ENCODE results near the gene MAP3K4.

MAP3K4 gene

GRCh38 chr6:161130967-161131766 is 139.6 kb downstream of the MAP3K4 start:
- DNase-seq = no peak

GRCh38 chr6:161132384-161132783 is 140.8 kb downstream of the MAP3K4 start:
- no peak for DNase-seq

- no peak for DNase-seq
Measured at GRCh38 chr6:161133963-161134362, 142.4 kb downstream of the MAP3K4 start.

GRCh38 chr6:161134550-161135298 is 143.2 kb downstream of the MAP3K4 start:
- DNase-seq = no peak

GRCh38 chr6:161135695-161136591 is 144.4 kb downstream of the MAP3K4 start:
- DNase-seq = peak in 1 of 2 donors; percentile 34

GRCh38 chr6:161136655-161137054 is 145.1 kb downstream of the MAP3K4 start:
- DNase-seq = no peak

GRCh38 chr6:161137320-161137719 is 145.8 kb downstream of the MAP3K4 start:
- DNase-seq = no peak

GRCh38 chr6:161137839-161138542 is 146.4 kb downstream of the MAP3K4 start:
- DNase-seq = no peak

GRCh38 chr6:161138543-161139303 is 147.2 kb downstream of the MAP3K4 start:
- no peak for DNase-seq

- DNase-seq = no peak
Measured at GRCh38 chr6:161139304-161139765, 147.8 kb downstream of the MAP3K4 start.

- no peak for DNase-seq
Measured at GRCh38 chr6:161139766-161140553, 148.4 kb downstream of the MAP3K4 start.

GRCh38 chr6:161140554-161140875 is 148.9 kb downstream of the MAP3K4 start:
- no peak for DNase-seq

- no peak for DNase-seq
Measured at GRCh38 chr6:161141173-161141572, 149.6 kb downstream of the MAP3K4 start.

- no peak for DNase-seq
Measured at GRCh38 chr6:161142957-161143296, 151.4 kb downstream of the MAP3K4 start.

GRCh38 chr6:161143663-161144430 is 152.3 kb downstream of the MAP3K4 start:
- DNase-seq = no peak

GRCh38 chr6:161150136-161150535 is 158.6 kb downstream of the MAP3K4 start:
- DNase-seq = no peak

- no peak for DNase-seq
Measured at GRCh38 chr6:161150566-161150965, 159.0 kb downstream of the MAP3K4 start.

- DNase-seq = no peak
Measured at GRCh38 chr6:161151059-161151645, 159.6 kb downstream of the MAP3K4 start.

- DNase-seq = no peak
Measured at GRCh38 chr6:161151660-161152526, 160.3 kb downstream of the MAP3K4 start.
